Caco-2 (cell line): ENCODE data around the gene MCEMP1. TPM values are rescaled to one million over a fixed set of nuclear protein-coding genes. Genes with fewer than 3 reads are reported as not detected.

ENCODE experiments used
- BruUV-seq: library from RNA; stranded (reverse); fragments of 400-500 nt; replicated peaks from 2 replicates; lab custom pipeline; 2021; lab: Mats Ljungman, UMichigan
- CTCF ChIA-PET: fragments of 300-600 bp; sonication (Branson Sonifier 250); formaldehyde crosslinking; loops from one replicate; lab custom pipeline; 2022; ENCODE audit warnings: antibody characterized with exemption; lab: Charles Lee
- POLR2A ChIA-PET: fragments of 300-600 bp; sonication (Branson Sonifier 250); formaldehyde crosslinking; loops from one replicate; lab custom pipeline; 2022; ENCODE audit warnings: antibody characterized with exemption; lab: Charles Lee
- DNase-seq, 2 experiments: peaks; one replicate each; pipeline versions ENCODE4 v3.0.0 to v3.0.0-alpha.2; 2020 to 2022
- H3K27me3 ChIP-seq: replicated peaks from 2 replicates; pipeline ENCODE4 v1.6.0; 2011; ENCODE audit warnings: low read length; ENCODE audit not compliant: control insufficient read depth, insufficient read depth
- H3K36me3 ChIP-seq: 2 replicates; pipeline ENCODE4 v1.5.1; 2011; ENCODE audit warnings: low read length; ENCODE audit not compliant: control insufficient read depth, insufficient read depth
- H3K4me1 ChIP-seq: fragments of 250-450 bp; sonication (Bioruptor Pico); 2 replicates; pipeline ENCODE4 v1.5.1; 2020; ENCODE audit warnings: mild to moderate bottlenecking
- H3K4me3 ChIP-seq: 2 replicates; pipeline ENCODE4 v1.5.1; 2011; ENCODE audit warnings: low read depth, mild to moderate bottlenecking, control low read depth, low read length
- H3K9me3 ChIP-seq: fragments of 250-450 bp; sonication (Bioruptor Pico); 2 replicates; pipeline ENCODE4 v1.5.1; 2020; ENCODE audit warnings: mild to moderate bottlenecking, moderate library complexity
- H3K27ac Mint-ChIP-seq: one replicate; pipeline ENCODE4 v1.8.0; 2022; ENCODE audit warnings: mixed read lengths; ENCODE audit not compliant: unreplicated experiment
- H3K27me3 Mint-ChIP-seq: one replicate; pipeline ENCODE4 v1.8.0; 2022; ENCODE audit warnings: mixed read lengths; ENCODE audit not compliant: insufficient read depth, unreplicated experiment
- H3K36me3 Mint-ChIP-seq: one replicate; pipeline ENCODE4 v1.8.0; 2022; ENCODE audit warnings: mild to moderate bottlenecking, mixed read lengths; ENCODE audit not compliant: insufficient read depth, unreplicated experiment
- H3K4me1 Mint-ChIP-seq: one replicate; pipeline ENCODE4 v1.8.0; 2022; ENCODE audit warnings: low read depth, mixed read lengths; ENCODE audit not compliant: unreplicated experiment
- H3K4me3 Mint-ChIP-seq: one replicate; pipeline ENCODE4 v1.8.0; 2022; ENCODE audit warnings: mild to moderate bottlenecking, moderate library complexity, mixed read lengths; ENCODE audit not compliant: unreplicated experiment
- H3K9me3 Mint-ChIP-seq: one replicate; pipeline ENCODE4 v1.8.0; 2022; ENCODE audit warnings: mixed read lengths; ENCODE audit not compliant: unreplicated experiment
- intact Hi-C: fragments of 100-400 bp; cut with micrococcal nuclease; formaldehyde crosslinking; loops from one replicate; pipeline ENCODE4 v1.10.0; 2022; ENCODE audit not compliant: unreplicated experiment
- total RNA-seq: library from RNA; stranded (reverse); gene quantifications from 2 replicates; pipeline ENCODE4 v1.2.3, GENCODE V29; 2022
- TF ChIP-seq, protein P1 (sequence below), 2 experiments: fragments of 200-600 bp in 1 of 2; IDR thresholded peaks; 1 replicate in 1 of 2; 2 replicates in 1 of 2; pipeline versions ENCODE4 v1.5.1 to v1.8.0; 2011 to 2022; ENCODE audit warnings: antibody characterized with exemption in 1 of 2, control low read depth in 1 of 2, inconsistent platforms in 1 of 2, low read depth in 1 of 2, low read length in 1 of 2, mild to moderate bottlenecking in 1 of 2, moderate library complexity in 1 of 2; ENCODE audit not compliant: insufficient read depth in 1 of 2, severe bottlenecking in 1 of 2, unreplicated experiment in 1 of 2

The MCEMP1 gene
- total RNA-seq, 1 experiment from 2014 or later = not detected

GRCh38 chr19:7674010-7675005, 2.6 kb upstream of the MCEMP1 start:
- CTCF ChIA-PET = interaction anchor here (0.8 to 1.2 kb wide), 2 partner anchors 17 to 106 kb away, joined by 5 to 7 read pairs; no protein-coding TSS in a partner anchor
- H3K4me1 ChIP-seq = no peaks in the 10 kb centered on the region
- no peak overlapping the region for H3K27ac Mint-ChIP-seq
- no peaks in the 10 kb centered on the region for H3K36me3 ChIP-seq
- peaks cover 6% of the 10 kb centered on the region for H3K27me3 Mint-ChIP-seq
- H3K4me3 Mint-ChIP-seq = no peak overlapping the region
- H3K27me3 ChIP-seq = no peaks in the 10 kb centered on the region
- intact Hi-C loops = no loop called here
- BruUV-seq = no TSS peak
- no peak overlapping the region for H3K4me3 ChIP-seq
- TF ChIP-seq, protein P1, sequence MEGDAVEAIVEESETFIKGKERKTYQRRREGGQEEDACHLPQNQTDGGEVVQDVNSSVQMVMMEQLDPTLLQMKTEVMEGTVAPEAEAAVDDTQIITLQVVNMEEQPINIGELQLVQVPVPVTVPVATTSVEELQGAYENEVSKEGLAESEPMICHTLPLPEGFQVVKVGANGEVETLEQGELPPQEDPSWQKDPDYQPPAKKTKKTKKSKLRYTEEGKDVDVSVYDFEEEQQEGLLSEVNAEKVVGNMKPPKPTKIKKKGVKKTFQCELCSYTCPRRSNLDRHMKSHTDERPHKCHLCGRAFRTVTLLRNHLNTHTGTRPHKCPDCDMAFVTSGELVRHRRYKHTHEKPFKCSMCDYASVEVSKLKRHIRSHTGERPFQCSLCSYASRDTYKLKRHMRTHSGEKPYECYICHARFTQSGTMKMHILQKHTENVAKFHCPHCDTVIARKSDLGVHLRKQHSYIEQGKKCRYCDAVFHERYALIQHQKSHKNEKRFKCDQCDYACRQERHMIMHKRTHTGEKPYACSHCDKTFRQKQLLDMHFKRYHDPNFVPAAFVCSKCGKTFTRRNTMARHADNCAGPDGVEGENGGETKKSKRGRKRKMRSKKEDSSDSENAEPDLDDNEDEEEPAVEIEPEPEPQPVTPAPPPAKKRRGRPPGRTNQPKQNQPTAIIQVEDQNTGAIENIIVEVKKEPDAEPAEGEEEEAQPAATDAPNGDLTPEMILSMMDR (IDR thresholded peaks at IDR 0.05; ENCODE audit: insufficient read depth in 1 of 2, low read depth in 1 of 2, low read length in 1 of 2, severe bottlenecking in 1 of 2, unreplicated experiment in 1 of 2) = no peak
- no peaks in the 10 kb centered on the region for H3K4me1 Mint-ChIP-seq
- POLR2A ChIA-PET = interaction anchor here (0.5 kb wide), 1 partner anchor 223 kb away, joined by 3 read pairs; no protein-coding TSS in a partner anchor
- peaks cover 16% of the 10 kb centered on the region for H3K36me3 Mint-ChIP-seq
- no peaks in the 10 kb centered on the region for H3K9me3 ChIP-seq
- H3K9me3 Mint-ChIP-seq = peaks cover 10% of the 10 kb centered on the region
- DNase-seq = peak; percentile 59 to 68

GRCh38 chr19:7676376-7676775, 514 bp upstream of the MCEMP1 start:
- no peak overlapping the region for H3K4me3 Mint-ChIP-seq
- intact Hi-C loops = no loop called here

More at GRCh38 chr19:7676376-7676775, 514 bp upstream of the MCEMP1 start:
- H3K27me3 Mint-ChIP-seq = peaks cover 3% of the 10 kb centered on the region
- Histone ChIP-seq H3K36me3 (no peaks in the 10 kb centered on the region), H3K4me1 (peaks cover 5% of the 10 kb centered on the region; the same call in 1 of the 2 replicates), H3K4me3 (no peak overlapping the region), H3K9me3 (no peaks in the 10 kb centered on the region), H3K27me3 (no peaks in the 10 kb centered on the region)
- BruUV-seq = no TSS peak
- no peaks in the 10 kb centered on the region for H3K4me1 Mint-ChIP-seq
- H3K9me3 Mint-ChIP-seq = peaks cover 10% of the 10 kb centered on the region
- H3K27ac Mint-ChIP-seq = no peak overlapping the region
- ChIA-PET POLR2A (interaction anchor here (0.6 kb wide), 1 partner anchor 108 kb away, joined by 8 read pairs; no protein-coding TSS in a partner anchor), CTCF (interaction anchor here (1.5 kb wide), 1 partner anchor 108 kb away, joined by 3 read pairs; no protein-coding TSS in a partner anchor)
- no peak for DNase-seq
- TF ChIP-seq, protein P1 (IDR thresholded peaks at IDR 0.05; ENCODE audit: insufficient read depth in 1 of 2, low read depth in 1 of 2, low read length in 1 of 2, severe bottlenecking in 1 of 2, unreplicated experiment in 1 of 2) = no peak
- peaks cover 12% of the 10 kb centered on the region for H3K36me3 Mint-ChIP-seq
